ENCODE results near the gene EIF4B. TPM values are rescaled to one million over a fixed set of nuclear protein-coding genes. Genes with fewer than 3 reads are reported as not detected.

The EIF4B gene
- total and polyA plus RNA-seq, 9 of the 15 experiments (the other 6 are each of a cell fraction or from before 2014, with no cell fraction given), result 138 to 669 (median 552) TPM

DNA sequence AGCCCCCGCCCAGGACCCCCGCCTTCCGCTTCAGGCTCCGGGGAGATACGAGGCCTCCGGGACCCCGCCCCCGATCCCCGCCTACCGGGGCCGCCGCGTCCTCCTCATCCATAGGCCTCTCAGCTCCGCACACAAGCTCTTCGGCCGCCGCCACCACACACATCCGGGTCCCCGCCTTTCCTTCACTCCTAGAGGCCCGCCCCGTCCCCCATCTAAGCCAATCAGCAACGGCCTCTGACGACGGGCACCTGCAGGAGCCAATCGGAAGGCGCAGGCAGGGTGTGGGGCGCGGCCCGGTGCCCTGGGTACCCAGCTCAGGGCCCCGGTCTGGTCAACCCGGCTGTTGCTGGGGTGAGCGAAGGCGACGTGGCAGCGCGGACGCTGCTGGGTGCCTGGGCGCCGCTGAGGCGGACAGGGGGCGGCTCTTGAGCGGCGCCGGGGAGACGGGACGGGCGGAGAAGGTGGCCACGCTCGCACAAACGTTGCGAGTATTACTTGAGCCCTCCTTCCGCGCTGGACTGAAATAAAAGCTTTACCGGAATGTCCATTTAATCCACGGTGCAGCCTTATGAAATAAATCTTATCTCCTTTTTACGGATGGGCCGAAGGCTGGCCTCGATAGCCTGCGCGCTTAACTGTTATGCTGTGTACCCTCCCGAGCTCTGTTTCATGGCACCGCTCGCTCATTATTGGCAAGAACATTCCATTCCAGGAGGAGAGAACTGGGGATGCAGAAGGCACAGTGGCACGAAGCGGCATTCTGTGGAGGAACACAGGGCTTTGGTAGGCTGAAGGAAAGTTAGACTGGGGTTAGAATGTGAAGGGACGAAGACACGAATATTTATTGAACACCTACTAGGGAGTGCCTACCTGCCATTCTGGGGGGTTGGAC is 73.2 kb downstream of the EIF4B start, which contains the start of gene SPRYD3 (continued):
- TF ChIP-seq CREB1 (IDR thresholded peaks at IDR 0.05), result no peak
- TF ChIP-seq CREB1 (CRISPR knock-in tag; IDR thresholded peaks at IDR 0.05), result no peak; the same call in 1 of the 2 replicates
- 0 out of 2 replicates have a peak, but pooled peaks have one; percentile 25 for TF ChIP-seq JUND (IDR thresholded peaks at IDR 0.05; ENCODE audit: borderline replicate concordance, low read depth, low read length)
- no peak for TF ChIP-seq JUND (tag; IDR thresholded peaks at IDR 0.05; ENCODE audit: borderline replicate concordance, low read depth, low read length)
- TF ChIP-seq HDAC8 (tag; IDR thresholded peaks at IDR 0.05), result no peak
- no peak for TF ChIP-seq ZNF444 (CRISPR knock-in tag; IDR thresholded peaks at IDR 0.05)
- no peak for TF ChIP-seq IRF2 (CRISPR knock-in tag; IDR thresholded peaks at IDR 0.05)
- TF ChIP-seq ZNF764 (CRISPR knock-in tag; IDR thresholded peaks at IDR 0.05; ENCODE audit: low read depth), result no peak
- TF ChIP-seq ERF (CRISPR knock-in tag; IDR thresholded peaks at IDR 0.05), result peak; percentile 78; the same call in 1 of the 2 replicates
- TF ChIP-seq HMGN3 (IDR thresholded peaks at IDR 0.05; ENCODE audit: borderline replicate concordance, extremely low read depth, insufficient read length, low read depth, low read length), result peak; percentile 77
- no peak for TF ChIP-seq SAP30 (IDR thresholded peaks at IDR 0.05; ENCODE audit: borderline replicate concordance, insufficient read depth, low read depth, low read length, poor library complexity, severe bottlenecking)
- no peak for TF ChIP-seq SAFB (IDR thresholded peaks at IDR 0.05; ENCODE audit: borderline replicate concordance, low read depth, low read length)
- TF ChIP-seq, protein P1, sequence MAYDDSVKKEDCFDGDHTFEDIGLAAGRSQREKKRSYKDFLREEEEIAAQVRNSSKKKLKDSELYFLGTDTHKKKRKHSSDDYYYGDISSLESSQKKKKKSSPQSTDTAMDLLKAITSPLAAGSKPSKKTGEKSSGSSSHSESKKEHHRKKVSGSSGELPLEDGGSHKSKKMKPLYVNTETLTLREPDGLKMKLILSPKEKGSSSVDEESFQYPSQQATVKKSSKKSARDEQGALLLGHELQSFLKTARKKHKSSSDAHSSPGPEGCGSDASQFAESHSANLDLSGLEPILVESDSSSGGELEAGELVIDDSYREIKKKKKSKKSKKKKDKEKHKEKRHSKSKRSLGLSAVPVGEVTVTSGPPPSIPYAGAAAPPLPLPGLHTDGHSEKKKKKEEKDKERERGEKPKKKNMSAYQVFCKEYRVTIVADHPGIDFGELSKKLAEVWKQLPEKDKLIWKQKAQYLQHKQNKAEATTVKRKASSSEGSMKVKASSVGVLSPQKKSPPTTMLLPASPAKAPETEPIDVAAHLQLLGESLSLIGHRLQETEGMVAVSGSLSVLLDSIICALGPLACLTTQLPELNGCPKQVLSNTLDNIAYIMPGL (CRISPR knock-in tag; IDR thresholded peaks at IDR 0.05), result no peak
- TF ChIP-seq RBFOX2 (IDR thresholded peaks at IDR 0.05; ENCODE audit: low read depth, low read length), result peak; percentile 94
- TF ChIP-seq RBM25 (IDR thresholded peaks at IDR 0.05; ENCODE audit: low read depth, low read length, severe bottlenecking), result peak; percentile 100
- TF ChIP-seq ZBTB7A (IDR thresholded peaks at IDR 0.05; ENCODE audit: borderline replicate concordance, control insufficient read depth, low read depth, low read length), result peak; percentile 88; the same call in 1 of the 2 replicates
- no peak for TF ChIP-seq GTF2E2 (tag; IDR thresholded peaks at IDR 0.05)
- no peak for TF ChIP-seq RBM39 (optimal IDR thresholded peaks at IDR 0.05; ENCODE audit: low read depth, low read length)
- TF ChIP-seq BRD4 (IDR thresholded peaks at IDR 0.05), result no peak
- no peak for TF ChIP-seq RHOXF2B (CRISPR knock-in tag; conservative IDR thresholded peaks at IDR 0.05)
- no peak for TF ChIP-seq RFX5 (IDR thresholded peaks at IDR 0.05; ENCODE audit: low read depth, low read length)
- TF ChIP-seq CCAR2 (IDR thresholded peaks at IDR 0.05; ENCODE audit: low read depth, low read length), result no peak
- no peak for TF ChIP-seq PCBP1 (IDR thresholded peaks at IDR 0.05; ENCODE audit: low read depth, low read length, poor library complexity, severe bottlenecking)
- no peak for TF ChIP-seq MEF2A (IDR thresholded peaks at IDR 0.05; ENCODE audit: control insufficient read depth, low read depth, low read length)
- TF ChIP-seq TCF7L2 (IDR thresholded peaks at IDR 0.05; ENCODE audit: low read depth, low read length), result no peak
- TF ChIP-seq JUNB (CRISPR knock-in tag; conservative IDR thresholded peaks at IDR 0.05), result no peak
- peak; percentile 48; the same call in 1 of the 2 replicates for TF ChIP-seq ZBTB17 (CRISPR knock-in tag; IDR thresholded peaks at IDR 0.05)
- TF ChIP-seq POU5F1 (IDR thresholded peaks at IDR 0.05; ENCODE audit: borderline replicate concordance, low read depth, low read length, partially characterized antibody), result no peak
